ENCODE measurements around the gene FGF23.

FGF23 gene

DNA sequence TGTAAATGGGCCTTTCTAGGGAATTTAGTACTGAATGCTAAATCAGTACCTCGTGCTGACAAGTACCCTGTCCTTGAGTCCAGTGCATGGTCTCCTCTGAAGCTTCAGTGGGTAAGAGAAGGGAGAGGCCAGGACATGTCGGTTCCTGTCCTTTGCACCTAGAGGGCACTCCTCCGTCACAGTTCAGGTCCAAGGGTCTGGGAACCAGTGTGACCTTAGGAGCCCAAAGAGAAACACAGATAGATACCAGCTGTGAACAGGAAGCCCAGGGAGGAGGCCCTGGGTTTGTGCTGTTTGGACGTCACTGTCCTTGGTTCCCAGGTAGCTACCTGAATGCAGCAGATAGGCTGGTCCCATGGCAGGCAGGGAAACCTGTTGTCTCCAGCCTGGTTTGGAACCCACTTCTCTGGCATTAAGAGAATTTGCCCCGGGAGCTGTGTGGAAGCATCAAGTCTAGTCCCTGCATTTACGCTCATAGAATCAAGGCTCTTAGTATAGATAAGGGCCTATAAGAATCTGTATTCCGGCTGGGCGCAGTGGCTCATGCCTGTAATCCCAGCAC lies 3.9 kb upstream of the FGF23 start:
- DNase-seq (ENCODE audit: low read depth), result no peak

DNA sequence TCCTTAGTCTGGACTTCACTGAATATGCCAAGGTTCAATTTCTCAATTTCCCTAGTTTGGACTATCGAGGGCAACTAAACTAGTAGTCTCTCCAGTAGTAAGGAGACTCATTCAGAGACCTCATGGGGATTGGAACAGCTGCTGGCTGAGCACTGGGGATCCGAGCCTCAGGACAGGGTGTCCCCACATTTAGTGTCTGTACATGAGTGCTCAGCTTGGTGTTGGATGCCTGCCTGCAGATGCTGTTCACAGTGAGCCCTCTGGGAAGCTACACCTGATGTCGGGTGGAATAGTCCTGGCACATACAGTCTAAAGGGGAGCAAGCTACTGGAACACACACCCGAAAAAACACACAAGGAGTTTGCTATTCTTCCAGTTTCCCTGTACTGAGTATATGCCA lies 820 bp upstream of the FGF23 start:
- DNase-seq (ENCODE audit: low read depth), result no peak

DNA sequence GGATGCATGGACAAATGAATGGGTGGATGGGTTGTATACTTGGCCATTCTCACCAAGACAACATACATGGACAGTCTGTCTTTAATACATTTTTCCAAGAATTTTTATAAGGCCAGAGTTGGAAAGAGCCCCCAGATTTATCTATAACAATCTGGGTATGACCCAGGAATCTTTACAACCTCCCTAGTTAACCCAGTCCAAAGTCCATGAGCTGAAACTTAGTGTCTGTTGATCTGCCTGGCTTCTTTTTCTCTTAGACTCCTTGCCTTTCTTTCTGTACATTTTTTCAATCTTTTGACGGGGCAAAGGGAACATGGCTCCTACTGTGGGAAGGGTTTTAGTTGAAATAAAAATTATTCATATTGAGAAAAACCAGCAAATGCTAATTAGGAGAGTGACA lies 740 bp downstream of the FGF23 start:
- no peak for DNase-seq (ENCODE audit: low read depth)

DNA sequence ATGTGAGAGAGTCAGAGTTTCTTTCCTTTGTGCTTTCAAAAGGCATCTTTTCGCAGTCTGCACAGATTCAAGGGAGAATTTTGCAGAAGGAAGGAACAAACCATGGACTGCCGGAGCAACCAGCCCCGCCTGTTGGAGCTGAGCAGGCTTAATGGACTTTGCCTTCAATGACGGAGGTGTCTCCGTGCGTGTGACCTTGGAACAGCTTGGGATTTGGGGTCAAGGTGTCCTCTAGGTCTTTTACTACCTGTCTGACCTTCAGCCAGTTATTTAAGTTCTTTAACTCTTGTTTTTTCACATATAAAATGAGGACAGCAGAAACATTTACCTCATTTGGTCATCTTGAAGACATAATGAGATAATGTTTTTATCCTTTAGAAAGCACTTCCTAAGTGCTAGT lies 4.1 kb downstream of the FGF23 start:
- no peak for DNase-seq (ENCODE audit: low read depth)

DNA sequence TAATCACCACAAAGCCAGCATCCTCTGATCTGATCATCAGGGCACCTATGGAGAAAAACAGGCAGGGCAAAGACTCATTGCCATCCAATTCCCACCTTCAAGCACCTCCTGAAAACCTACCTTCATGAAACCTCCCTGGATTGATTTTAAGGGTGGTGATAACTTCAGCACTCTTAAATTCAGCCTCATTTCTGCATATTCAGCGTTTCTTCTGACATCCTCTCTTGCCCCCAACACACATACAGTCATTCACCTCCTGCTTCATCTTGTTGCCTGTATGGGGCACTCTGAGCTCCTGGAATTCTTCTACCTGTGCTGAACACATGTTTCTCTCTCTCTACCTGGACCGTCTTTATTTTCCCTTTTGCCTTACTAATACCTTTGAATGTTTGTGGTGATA lies 6.9 kb downstream of the FGF23 start:
- no peak for DNase-seq (ENCODE audit: low read depth)

DNA sequence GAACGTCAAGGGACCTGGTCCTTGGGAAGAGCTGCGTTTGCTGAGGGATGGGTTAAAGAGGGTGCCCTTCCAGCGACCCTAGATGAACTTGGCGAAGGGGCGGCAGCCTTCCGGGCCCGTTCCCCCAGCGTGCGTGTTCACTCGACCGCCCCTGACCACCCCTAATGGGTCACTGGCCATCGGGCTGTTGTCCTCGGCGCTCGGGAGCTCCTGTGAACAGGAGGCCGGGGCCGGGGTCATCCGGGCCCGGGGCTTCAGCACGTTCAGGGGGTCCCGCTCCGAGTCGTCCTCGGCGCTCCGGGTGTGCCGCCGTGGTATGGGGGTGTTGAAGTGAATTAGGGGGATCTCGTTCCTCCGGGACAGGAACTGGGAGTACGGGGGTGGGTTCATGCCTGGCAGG lies 9.2 kb downstream of the FGF23 start:
- no peak for DNase-seq (ENCODE audit: low read depth)

DNA sequence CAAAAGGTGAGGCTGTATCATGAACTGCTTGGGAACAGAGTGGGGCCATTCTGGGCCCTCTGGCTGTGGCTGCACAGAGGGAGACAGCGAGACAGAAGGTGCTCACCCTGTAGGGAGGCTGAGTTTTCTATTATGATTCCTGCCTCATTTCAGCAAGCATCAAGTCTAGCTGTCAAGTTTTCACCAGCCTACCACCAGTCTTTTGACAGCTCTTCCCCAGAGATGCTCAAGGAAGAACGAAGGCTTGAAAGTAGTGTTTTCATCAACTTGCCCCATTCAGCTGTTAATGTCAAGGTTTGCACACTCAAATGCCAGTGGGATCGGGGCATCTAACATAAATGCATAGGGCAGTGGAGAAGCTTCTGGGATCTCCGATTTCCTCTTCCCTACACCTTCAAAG lies 10.0 kb downstream of the FGF23 start:
- no peak for DNase-seq (ENCODE audit: low read depth)

DNA sequence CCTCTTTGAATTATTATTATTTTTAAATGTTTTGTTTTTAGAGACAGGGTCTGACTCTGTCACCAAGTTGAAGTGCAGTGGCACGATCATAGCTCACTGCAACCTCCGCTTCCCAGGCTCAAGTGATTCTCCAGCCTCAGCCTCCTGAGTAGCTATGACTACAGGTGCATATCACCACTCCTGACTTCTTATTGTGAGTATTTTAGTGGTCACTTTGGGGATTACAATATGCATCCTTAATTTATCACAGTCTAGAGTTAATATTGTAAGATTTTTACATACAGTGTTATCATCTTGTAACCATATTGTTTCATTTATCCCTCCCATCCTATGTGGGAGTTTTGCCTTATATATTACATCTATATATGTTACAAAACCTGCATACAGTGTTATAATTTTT lies 13.4 kb downstream of the FGF23 start:
- DNase-seq (ENCODE audit: low read depth), result no peak

DNA sequence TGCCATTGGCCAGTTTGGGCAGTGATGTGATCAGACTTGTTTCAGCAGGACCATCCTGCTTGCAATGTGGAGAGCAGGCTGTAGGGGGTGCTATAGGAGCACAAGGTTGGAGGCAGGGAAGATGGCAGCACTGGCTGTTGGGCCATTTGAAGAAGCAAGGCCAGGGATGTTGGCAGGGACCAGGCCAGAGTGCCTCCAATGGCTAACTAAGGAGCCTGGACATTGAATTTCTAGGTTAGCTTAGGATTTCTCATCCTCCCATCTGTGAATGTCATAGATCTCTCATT lies 23.5 kb downstream of the FGF23 start:
- no peak for DNase-seq (ENCODE audit: low read depth)

DNA sequence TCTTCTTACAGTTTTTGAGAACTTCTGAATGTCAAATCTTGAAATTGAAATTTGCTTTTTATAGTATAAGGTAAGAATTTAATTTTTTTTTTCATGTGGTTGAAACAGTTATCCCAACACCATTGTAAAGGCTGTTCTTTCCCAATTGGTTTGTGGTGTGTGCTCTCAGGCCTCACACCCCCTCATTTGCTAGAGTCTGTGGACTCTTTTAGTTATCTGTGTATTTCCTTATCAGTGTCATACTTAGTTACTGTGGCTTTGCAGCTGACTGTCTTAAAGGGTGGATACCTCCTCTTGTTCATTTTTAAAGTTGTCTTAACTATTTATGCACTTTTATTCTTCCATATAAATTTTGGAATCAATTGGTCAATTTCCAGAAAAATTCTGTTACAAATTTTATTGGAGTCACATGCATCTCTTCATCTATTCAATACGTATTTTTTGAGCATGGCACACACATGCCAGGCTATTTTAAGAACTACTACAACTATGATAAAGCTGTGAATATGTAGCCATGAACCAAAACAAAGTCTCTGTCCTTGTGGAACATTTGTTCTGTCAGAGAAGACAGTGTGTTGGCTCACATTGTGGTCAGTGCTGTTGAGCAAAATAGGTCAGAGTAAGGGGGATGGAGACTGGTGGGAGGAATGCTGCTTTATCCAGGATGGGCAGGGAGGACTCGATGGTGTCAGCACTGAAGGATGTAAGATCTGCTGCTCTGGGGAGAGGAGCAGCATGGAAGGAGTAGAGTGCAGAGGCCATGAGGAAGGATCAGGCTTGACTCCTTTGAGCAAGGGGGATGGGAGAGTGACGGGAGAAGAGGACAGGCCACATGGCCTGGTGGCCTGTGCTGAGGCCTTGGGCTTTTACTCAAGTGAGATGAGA lies 24.1 kb downstream of the FGF23 start:
- DNase-seq (ENCODE audit: low read depth), result no peak

DNA sequence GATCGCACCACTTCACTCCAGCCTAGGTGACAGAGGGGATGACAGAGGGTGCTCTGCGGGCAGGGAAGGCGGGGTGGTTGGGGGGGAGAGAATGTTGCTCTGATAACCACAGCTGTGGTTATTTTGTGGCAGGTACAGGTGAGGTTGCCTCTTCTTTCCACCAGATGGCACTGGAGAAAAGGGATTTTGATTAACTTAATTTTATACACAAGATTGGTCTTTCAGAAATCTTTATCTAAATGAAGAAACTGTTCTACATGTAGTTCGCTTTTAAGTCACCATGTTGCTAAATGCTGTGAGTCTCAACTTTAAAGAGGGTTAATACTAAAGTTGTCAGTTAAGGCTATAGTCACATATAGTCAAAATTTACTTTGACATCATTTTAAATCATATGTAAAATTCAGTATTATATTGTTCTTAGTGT lies 25.7 kb downstream of the FGF23 start:
- DNase-seq (ENCODE audit: low read depth), result no peak

DNA sequence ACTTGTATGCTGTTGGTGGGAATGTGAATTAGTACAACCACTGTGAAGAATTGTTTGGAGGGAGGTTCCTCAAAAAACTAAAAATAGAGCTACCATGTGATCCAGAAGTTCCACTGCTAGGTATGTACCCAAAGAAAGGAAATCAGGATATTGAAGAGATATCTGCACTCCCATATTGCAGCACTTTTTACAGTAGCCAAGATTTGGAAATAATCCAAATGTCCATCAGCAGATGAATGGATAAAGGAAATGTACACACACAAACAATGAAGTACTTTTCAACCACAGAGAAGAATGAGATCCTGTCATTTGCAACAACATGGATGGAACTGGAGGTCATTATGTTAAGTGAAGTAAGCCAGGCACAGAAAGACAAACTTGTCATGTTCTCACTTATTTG lies 32.6 kb downstream of the FGF23 start:
- DNase-seq (ENCODE audit: low read depth), result no peak

DNA sequence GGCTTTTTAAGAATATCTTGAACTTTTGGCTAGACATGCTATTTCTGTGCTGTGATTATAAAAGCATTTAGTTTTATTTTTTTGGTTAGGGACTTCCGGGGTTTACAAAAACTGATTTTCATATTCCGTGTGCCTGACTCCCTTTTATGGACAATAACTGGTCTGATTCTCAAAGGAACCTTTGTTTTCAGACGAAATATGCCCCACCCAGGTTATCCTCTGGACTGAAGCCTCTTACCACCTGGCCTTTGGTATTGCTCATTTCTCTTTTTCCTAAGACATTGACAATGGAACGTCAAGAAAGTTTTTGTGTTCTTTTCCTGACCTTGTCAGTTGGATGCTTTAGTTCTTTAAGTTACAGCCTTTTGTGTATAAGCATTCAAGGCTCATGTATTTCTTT lies 47.7 kb downstream of the FGF23 start:
- no peak for DNase-seq (ENCODE audit: low read depth)

DNA sequence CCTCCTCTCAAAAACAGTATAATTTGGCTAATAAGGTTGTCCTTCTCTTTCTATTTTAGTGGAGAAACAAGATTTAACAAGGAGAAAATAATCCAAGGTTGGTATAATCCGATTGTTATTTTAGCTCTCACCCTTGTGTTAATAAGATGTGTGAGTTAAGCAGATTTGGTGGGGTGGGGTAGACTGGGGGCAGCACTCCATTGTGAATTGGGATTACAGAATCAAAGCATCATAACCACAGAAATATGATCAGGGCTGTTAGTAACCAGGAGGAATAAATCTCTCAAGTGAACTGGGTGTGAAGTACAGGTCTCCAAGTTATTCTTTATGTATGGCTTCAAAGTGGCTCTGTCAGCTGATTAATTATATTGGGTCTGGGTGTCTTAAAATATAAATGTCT lies 48.3 kb downstream of the FGF23 start:
- DNase-seq (ENCODE audit: low read depth), result no peak

DNA sequence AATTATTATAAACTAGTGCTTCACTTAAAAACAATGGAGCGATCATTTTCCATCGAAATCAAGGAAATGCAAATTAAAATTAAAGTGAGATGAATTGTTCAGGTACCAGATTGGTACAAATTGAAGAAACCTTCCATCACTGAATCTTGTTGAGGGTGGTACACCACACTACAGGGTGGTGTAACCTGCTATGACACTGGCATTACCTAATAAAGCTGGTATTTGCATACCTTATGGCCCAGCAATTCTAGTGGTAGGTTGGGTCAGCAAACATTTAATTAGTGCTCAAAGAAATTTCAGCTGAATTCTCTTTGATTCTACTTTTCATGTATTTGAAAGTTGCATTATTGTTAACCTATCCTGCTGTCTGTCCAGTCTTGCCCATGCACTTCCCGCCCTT lies 49.3 kb downstream of the FGF23 start:
- DNase-seq (ENCODE audit: low read depth), result no peak

DNA sequence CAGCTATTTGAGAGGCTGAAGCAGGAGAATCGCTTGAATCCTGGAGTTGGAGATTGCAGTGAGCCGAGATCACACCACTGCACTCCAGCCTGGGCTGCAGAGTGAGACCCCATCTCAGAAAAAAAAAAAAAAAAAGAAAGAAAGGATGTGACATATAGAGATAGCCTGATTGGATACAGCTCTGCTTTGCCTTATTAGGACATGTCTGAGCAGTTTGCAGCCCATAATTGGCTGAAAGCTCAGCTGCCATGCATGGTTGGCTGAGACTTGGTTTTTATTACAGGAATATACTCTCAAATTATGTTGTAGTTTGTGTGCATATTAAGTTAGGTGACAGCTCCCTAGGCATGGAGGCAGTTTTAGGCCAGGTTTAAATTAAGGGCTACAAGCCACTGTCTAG lies 52.2 kb downstream of the FGF23 start:
- no peak for DNase-seq (ENCODE audit: low read depth)

DNA sequence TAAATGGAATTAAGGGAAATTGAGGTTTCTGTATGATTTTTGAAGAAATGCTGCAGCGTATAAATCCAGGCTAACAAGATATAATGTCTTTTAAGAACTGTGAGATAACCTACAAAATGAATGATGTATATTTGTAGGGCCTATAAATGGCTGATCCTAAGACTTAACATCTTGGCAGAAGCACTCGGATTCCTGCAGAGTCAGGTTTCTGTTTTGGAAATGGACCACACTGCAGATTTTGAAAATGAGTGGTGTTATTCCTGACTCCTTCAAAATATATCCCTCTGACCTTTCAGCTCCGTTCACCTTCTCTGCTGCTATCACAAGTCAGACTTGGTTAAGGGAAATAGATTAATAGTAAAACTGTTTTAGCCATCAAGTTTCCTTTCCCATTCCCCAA lies 53.5 kb downstream of the FGF23 start:
- DNase-seq (ENCODE audit: low read depth), result no peak

DNA sequence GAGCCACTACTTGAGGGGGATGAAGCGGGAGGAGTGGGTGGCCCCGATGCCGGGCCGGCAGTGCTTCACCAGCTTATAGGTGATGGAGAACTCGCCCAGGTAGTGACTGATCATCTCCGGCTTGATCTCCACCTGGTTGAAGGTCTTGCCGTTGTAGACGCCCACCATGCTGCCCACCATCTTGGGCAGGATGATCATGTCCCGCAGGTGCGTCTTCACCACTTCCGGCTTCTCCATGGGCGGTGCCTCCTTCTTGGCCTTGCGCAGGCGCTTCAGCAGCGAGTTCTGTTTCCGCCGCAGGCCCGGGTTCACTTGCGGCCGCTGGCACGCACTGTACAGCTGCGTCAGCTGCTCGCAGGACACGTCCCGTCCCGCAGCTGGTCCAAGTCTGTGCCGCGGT lies 55.1 kb downstream of the FGF23 start:
- DNase-seq (ENCODE audit: low read depth), result no peak

DNA sequence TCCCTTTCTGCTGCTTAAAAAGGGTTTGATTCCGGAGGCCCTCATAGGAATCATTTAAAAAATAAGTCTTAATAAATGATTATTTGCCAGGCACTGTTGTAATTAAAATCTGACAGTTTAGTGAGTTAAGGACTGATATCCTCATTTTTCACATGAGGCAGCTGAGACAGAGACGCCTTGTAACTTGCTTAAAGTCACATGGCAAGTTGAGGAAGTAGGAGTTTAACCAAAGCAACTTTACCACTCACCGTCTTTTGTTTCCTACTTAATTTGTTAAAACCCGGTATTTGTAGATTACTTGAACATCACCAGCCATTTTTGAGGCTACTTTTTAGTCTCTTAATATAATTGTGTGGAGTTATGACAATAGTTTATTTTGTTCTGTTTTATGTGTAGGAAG lies 56.1 kb downstream of the FGF23 start:
- DNase-seq (ENCODE audit: low read depth), result no peak

DNA sequence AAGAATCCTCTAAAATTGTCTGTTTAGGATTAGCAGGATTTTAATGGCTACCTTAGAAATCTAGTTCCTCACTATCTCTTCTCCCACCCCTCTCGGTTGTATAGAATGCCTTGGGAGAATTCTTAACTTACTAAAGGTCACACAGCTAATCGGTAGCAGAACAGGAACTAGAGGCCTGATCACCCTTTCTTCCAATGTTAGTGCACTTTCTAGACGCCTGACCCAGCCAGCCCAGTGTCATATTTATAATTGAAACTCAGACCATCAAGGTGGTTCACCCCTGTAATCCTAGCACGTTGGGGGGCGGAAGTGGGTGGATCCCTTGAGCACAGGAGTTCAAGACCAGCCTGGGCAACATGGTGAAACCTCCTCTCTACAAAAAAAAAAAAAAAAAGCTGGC lies 56.8 kb downstream of the FGF23 start:
- no peak for DNase-seq (ENCODE audit: low read depth)

DNA sequence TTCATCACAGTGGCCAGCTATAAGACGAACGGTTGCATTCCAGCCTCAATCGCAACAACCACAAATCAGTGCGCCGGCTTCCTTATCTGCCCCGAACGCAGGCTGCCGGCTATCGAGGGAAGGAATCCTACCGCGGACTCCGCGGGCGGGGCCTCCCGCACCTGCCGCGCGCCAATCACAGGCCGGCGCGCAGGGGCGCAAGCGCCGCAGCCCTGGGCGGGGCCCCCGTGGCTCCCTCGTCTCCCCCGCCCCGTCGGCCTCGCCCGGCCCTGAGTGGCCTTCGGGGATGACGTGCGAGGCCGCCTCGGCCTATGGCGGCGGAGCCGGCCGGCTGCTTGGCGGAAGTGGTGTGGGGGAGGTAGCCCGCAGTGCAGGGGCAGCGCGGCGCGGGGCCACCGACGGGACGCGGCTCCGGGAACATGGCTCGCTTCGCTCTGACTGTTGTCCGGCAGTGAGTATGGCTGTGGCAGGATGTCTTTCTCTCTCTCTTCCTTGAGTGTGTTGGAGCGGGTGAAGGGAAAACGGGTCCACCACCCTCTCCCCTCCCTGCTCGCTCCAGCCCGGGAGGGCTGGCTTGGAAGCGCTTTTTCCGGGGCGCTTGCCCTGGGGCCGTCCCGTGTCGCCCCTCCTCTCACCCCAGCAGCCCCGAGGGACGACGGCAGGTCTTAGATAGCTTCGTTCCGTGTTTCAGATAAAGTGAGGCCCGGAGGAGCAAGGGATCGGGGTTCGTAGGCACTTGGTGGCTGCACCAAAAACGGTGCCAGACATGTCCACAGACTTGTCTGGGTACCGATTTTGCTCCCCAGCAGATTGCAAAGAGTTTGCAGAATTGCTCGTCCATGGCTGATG lies 58.4 kb downstream of the FGF23 start, which contains the start of gene TIGAR:
TSS of gene TIGAR (plus strand) at position 361 of the 849 bp plus-strand sequence. CDS start at position 420, 59 bp downstream.
- DNase-seq (ENCODE audit: low read depth), result peak; percentile 60

DNA sequence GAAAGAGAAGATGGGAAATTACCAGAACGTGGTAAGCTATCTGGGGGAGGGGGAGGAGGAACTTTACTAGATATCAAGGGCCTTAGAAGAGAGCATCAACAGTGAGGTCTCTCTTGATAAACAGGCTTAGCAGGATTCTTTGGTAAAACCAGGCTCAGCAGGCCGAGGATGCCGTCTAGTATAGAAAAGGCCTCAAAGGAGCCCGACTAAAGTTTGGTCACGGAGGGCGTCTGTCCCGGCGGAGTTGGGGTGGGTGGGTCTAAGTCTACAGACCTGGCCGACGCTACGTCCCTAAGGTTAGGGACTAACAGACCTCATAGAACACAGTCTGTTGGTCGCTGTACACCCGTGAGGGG lies 59.0 kb downstream of the FGF23 start:
- no peak for DNase-seq (ENCODE audit: low read depth)
